GM12864 (cell line): ENCODE data around the gene SEMA3A.

Source experiments
- DNase-seq: peaks from one replicate; pipeline ENCODE4 v3.0.0-alpha.2; 2011; ENCODE audit warnings: low read depth
- H3K4me3 ChIP-seq: 2 replicates; pipeline ENCODE4 v1.5.1; 2011; ENCODE audit warnings: mild to moderate bottlenecking, low read depth, low read length, control low read depth
- TF ChIP-seq, protein P1 (sequence below): IDR thresholded peaks from 2 replicates; pipeline ENCODE4 v1.5.1; 2011; ENCODE audit warnings: low read depth, mild to moderate bottlenecking, moderate library complexity, low read length, control low read depth, inconsistent platforms; ENCODE audit errors: missing control alignments

SEMA3A gene

DNA sequence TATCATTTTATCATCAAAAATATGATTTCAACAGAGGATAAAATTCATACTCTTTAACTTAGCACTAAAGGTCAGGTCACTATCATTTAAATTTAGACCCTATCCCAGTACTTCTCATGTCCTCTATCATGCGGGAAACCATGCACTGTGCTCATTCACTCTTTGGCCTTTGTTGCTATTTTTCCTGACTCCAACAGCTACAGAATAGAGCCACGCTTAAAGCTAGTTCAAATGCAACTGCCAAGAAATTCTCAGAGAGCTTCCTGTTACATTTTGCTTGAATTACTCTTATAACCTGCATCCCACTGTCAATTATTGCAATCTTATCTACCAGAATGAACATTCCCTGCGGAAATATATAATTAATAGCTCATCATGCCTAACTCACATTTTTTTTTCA is 58.3 kb downstream of the SEMA3A start:
- no peak overlapping the region for H3K4me3 ChIP-seq
- DNase-seq, result no peak
- TF ChIP-seq, protein P1, sequence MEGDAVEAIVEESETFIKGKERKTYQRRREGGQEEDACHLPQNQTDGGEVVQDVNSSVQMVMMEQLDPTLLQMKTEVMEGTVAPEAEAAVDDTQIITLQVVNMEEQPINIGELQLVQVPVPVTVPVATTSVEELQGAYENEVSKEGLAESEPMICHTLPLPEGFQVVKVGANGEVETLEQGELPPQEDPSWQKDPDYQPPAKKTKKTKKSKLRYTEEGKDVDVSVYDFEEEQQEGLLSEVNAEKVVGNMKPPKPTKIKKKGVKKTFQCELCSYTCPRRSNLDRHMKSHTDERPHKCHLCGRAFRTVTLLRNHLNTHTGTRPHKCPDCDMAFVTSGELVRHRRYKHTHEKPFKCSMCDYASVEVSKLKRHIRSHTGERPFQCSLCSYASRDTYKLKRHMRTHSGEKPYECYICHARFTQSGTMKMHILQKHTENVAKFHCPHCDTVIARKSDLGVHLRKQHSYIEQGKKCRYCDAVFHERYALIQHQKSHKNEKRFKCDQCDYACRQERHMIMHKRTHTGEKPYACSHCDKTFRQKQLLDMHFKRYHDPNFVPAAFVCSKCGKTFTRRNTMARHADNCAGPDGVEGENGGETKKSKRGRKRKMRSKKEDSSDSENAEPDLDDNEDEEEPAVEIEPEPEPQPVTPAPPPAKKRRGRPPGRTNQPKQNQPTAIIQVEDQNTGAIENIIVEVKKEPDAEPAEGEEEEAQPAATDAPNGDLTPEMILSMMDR, result no peak

DNA sequence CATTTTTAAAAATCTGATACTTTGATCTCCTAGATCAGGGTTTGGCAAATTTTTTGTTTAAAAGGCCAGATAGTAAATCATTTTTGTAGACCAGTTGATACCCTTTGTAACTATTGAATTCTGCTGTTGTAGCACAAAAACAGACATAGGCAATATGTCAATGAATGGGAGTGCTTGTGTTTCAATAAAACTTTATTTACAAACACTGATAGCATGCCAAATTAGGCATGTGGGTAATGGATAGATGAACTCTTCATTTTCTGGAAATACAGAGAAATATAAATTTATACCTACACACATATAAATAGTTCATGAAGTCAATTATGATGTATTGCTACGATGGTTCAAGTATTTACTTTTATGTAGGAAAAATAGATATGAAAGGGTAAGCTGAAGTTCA is 60.4 kb downstream of the SEMA3A start:
- DNase-seq, result no peak
- TF ChIP-seq, protein P1, result no peak
- no peak overlapping the region for H3K4me3 ChIP-seq

DNA sequence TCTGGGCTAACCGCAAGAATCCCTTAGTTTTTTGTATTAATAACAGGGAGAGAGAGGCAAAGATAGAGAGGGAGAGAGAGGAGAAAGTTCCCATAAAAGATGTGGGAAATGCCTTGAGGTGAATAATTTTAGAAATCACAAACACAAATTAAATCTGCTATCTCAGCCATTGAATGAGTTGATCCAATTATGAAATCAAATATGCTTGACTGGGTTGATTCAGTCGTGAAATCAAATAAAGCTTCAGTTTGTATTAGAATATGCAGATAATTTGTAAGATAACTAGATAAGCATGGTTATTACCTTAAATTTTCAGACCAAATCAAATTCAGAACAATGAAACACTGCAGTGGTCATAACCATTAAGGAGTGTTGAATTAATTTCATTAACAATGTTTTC is 68.9 kb downstream of the SEMA3A start:
- TF ChIP-seq, protein P1, result no peak
- no peak overlapping the region for H3K4me3 ChIP-seq
- no peak for DNase-seq

DNA sequence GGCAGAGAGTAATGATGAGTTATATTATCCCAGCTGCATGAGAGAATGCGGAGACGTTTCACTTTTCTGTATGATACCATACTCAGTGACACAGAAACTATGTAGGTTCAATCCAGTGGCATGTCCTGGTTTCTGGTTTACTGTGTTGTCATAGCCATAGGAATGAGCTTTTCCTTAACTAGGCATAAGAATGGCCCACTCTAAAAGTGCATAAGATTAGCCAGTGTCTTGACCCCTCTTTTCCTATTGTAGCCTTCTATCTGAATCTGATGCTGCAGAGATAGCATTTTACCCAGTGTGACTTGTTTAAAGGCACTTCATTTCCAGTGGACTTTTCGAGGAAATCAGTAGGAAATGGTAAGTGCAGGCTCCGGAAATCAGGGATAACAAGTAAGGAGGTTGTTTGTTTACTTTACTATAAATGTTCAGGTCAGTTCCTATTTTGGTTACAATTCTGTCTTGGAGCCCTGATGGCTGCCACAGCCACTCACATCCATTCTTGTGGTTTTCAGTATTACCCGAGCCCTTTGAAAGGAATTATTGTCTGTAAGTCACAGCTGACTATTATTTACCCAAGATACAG is 70.5 kb downstream of the SEMA3A start:
- TF ChIP-seq, protein P1, result no peak
- no peak overlapping the region for H3K4me3 ChIP-seq
- DNase-seq, result no peak

DNA sequence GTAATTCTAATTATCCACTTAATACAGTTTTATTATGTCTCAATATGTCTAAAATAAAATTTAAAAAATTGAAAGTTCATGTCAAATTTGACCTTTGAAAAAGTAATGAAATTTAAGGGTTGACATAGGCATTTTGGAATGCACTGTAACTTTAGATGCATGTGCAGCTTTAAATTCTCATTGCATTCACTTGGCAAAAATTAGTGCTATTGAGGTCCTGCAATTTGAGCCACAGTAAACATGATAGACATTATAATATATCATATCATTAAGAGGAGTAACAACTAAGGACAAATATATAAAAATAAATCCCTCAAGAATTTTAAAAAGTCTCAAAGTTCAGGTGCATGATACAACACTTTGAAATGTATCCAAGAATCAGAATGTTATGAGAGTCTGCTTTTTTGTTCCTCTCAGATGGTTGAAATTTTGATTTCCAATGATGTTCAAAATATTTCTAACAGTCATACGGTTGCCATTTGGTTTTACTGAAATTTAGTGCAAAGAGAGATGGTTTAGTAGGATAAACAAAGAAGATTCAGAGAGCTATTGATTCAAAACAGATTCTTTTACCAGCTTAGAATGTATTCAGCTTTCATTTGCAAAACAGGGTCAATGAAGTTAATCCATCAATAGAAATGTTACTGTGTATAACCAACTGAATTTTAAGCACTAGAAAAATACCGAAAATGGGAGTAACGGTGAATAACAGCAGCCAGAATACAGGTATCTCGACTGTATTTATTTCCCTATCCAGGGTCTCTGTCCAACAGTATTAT is 71.8 kb downstream of the SEMA3A start:
- no peak for DNase-seq
- TF ChIP-seq, protein P1, result no peak
- H3K4me3 ChIP-seq, result no peak overlapping the region

DNA sequence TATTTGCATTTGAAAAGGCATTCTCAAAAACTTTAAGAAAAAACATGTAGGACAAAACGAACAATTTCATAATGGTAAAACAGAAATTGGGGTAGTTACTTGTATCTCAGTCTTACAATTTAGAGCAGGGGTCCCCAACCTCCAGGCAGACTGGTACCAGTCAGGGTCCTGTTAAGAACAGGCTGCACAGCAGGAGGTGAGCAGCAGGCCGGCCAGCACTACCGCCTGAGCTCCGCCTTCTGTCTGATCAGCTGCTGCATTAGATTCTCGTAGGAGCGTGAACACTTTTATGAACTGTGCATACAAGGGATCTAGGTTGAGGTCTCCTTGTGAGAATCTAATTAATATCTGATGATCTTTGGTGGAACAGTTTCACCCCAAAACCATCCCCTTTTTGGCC is 77.3 kb downstream of the SEMA3A start:
- TF ChIP-seq, protein P1, result no peak

More for the DNA sequence above, 77.3 kb downstream of the SEMA3A start:
- no peak overlapping the region for H3K4me3 ChIP-seq
- DNase-seq, result no peak
